GM03348 (cell line): Measurements from ENCODE around the gene SRR.

Source experiments
- DNase-seq: peaks from one replicate; pipeline ENCODE4 v3.0.0; 2012; ENCODE audit warnings: low spot score

Gene SRR

DNA sequence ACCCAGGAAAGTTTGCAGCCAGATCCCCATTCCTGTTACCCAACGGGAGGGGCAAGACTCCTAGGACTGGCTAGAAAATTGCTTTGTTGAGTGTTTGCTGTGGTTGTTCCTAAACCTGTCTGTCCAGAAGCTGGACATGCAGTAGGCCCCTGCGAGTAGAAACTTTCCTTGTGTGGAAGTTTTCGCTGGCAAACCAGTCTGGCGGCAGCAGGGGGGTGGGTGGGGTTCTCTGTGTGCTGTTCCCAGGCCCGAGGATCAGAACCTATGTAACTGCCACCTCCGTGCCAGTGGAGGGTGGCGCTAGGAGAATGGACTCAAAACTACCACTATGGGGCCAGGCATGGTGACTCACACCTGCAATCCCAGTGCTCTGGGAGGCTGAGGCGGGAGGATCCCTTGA, 42.7 kb downstream of the SRR start:
- DNase-seq, result no peak

DNA sequence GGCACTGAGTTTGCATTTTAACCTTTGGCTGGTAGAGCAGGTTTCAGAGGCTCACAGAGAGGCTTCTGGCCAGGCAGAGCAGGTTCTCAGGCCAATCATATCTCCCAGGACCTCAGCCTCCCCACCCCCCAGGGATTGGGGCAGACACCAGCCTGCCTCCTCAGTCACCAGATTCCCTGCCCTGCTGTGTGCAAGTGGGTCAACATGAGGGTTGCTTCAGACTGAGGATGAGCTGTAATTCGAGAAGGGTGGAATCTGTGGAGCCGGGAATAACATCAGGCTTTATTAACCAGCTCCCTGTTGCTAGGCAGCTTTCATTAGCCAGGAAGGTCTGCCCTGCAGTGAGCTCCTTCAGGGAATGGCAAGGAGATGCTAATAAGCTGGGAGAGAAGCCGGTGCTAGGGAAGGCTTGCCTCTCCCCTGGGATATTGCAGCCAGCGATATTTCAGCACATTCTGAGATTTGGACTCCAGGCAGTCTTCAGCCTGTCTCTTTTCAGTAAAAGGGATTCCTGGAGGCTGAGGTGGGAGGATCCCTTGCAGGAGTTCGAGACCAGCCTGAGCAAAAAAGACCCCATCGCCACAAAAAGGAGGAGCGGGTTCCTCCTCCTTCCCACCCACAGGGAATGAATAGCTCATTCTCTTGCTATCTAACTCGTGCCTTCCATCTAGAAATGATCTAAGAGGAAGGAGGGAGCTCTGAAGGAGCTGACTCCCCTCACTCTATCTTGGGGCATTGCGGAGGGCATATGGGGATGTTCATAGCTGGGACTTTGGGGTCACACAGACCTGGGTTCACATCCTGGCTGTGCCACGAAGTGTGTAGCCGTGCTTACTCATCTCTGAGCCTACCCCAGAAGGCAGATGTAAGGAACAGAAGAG, 44.3 kb downstream of the SRR start:
- DNase-seq, result peak; percentile 87

DNA sequence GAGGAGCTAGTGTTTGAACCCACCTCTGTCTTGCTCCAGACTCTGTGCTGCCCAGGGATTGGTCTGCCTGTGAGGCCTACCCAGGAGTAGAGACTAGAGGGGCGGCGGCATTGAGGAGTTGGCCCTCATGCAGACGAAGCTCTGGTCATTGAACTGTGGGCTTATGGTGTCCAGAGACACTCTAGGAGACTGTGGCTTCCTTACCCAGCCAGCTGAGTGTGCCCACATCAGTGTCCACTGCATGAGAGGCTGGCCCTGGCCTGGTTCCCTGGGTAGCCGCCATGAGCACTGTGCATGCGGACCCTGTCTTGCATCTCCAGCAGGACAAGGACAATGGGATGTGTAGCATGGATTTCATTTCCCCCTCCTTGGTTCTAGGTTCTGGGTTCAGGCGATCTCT, 47.5 kb downstream of the SRR start:
- no peak for DNase-seq

DNA sequence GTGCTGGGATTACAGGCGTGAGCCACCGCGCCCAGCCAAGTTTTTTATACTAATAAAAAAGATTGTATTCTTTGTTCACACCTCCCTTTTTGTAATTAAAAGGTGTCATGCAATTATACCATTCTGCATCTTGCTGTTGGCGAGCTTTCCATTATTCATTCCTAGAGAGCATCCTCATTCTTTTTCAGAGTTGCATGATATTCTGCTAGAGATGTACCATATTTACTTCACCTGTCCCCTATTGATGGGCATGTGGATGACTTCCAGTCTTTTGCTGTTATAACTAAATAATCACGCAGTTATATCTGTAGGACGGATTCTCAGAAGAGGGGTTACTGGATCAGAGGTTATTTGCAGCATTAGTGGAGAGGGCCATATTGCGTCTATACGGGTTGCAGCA, 50.6 kb downstream of the SRR start:
- no peak for DNase-seq

DNA sequence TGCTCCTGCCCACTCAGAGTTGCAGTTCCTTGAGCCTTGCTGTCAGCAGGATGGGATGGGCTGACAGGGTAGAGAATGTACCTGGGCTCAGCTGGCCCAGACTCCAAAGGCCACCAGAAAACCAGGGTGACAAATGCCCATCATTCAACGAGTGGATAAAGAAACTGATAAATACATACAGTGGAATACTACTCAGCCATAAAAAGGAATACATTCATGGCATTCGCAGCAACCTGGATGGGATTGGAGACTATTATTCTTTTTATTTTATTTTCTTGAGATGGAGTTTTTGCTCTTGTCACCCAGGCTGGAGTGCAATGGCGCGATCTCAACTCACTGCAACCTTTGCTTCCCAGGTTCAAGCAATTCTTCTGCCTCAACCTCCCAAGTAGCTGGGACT, 53.5 kb downstream of the SRR start:
- DNase-seq, result no peak

DNA sequence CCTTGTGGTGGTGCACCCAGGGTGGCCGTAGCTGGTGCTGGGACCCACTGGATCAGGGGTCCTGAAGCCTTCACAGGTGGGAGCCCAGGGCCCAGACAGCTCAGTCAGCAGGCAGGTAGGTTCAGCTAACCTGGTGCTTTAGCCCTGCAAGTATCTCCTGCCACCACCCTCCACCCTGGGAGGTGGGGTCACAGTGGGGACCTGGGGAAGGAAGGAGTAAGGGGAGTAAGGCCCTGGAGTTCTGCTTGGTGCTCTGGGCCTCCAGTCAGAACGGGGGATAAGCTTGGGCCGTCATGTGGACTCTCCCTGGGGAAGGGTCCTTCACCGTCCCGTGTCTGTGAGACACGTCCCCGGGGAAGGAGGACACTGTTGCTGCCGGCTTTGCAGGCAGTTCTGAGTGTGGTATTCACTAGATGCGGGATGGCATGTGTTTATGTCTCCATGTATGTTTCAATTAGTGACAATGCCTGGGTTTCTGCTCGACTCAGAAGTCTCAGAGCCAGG, 54.2 kb downstream of the SRR start:
- no peak for DNase-seq

DNA sequence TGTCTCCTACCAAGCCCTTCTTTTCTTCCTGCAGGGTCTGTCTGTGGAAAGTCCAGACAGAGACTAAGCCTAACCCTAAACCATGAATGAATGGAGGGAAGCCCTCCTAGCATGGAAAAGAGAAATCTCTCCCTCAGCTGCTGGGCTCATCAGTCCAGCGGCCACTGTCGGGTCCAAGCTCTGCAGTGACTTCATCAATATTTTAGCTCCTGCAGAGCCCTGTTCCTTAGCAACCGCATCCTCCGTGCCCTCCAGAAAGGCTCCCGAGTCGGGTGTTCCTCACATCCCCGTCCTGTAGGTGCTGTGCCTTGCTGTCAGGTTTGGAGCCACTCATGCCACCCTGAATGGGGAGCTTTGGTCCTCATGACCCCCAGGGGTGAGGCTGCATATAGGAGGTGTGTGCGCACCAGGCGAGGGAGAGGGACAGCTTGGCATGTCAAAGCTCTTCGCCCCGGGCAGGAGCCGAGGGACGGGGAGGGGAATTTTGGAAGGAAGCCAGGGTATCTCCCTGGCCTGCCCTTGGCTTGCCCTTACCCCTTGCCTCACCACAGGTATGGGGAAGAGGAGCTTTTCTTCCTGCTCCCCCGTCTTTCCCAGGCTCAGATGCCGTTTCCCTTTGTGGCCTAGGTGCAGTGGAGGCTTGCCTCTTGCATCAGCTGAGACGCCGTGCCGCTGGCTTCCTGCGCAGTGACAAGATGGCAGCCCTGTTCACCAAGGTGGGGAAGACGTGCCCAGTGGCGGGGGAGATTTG, 57.4 kb downstream of the SRR start:
- no peak for DNase-seq

DNA sequence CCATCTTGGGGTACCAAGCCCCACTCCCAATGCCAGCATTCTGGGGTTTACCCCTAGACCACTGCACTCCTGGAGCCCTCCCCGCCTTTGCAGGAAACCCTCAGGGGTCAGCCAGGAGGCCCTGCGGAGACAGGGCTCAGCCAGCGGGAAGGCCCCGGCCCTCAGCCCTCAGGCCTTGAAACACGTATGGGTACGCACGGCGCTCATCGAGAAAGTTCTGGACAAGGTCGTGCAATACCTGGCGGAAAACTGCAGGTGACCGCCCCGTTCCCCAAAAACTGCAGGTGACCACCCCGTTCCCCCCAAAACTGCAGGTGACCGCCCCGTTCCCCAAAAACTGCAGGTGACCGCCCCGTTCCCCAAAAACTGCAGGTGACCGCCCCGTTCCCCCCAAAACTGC, 58.3 kb downstream of the SRR start:
- no peak for DNase-seq

DNA sequence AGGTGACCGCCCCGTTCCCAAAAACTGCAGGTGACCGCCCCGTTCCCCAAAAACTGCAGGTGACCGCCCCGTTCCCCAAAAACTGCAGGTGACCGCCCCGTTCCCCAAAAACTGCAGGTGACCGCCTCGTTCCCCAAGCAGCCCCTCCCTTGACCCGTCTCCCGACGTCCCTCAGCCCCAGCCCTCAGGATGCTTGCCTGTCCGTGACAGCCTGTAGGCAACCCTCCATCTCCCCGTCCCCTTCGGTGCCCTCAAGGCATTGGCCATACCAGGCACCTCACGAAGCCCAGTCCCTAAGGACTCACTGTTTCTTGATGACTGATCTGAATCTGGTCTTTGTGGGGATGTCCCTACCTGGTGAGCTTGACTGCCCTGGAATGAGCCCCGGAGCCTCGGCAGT, 58.7 kb downstream of the SRR start:
- no peak for DNase-seq

DNA sequence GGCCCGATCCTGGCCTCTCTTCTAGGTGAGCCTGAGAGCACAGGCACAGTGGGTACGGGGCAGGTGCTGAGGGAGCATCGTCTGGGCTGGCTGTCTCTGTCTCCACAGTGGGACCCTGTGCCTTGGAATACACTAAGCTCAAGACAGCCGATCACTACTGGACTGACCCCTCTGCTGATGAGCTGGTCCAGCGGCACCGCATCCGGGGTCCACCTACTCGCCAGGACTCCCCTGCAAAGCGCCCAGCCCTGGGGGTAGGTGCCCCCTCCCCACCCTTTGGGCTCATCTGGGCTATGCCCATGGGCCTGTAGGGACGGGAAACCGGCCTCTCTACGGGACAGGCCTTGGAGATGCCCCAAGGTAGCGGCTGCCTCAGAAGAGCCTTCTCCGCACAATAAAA, 59.1 kb downstream of the SRR start:
- DNase-seq, result no peak

DNA sequence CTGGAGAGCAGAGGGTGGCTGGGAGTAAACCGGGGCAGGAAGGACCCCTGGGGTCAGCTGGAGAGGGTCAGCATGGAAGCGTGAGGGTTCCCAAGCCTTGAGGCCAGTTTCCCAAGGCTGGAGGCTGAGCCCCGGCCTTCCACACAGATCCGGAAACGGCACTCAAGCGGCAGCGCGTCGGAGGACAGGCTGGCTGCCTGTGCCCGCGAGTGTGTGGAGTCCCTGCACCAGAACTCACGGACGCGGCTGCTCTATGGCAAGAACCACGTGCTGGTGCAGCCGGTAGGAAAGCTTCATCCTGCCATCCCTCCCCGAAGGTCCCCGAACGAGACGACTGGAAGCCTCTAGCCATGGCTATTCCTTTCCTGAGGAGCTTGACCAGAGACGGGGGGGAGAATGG, 59.6 kb downstream of the SRR start:
- no peak for DNase-seq

DNA sequence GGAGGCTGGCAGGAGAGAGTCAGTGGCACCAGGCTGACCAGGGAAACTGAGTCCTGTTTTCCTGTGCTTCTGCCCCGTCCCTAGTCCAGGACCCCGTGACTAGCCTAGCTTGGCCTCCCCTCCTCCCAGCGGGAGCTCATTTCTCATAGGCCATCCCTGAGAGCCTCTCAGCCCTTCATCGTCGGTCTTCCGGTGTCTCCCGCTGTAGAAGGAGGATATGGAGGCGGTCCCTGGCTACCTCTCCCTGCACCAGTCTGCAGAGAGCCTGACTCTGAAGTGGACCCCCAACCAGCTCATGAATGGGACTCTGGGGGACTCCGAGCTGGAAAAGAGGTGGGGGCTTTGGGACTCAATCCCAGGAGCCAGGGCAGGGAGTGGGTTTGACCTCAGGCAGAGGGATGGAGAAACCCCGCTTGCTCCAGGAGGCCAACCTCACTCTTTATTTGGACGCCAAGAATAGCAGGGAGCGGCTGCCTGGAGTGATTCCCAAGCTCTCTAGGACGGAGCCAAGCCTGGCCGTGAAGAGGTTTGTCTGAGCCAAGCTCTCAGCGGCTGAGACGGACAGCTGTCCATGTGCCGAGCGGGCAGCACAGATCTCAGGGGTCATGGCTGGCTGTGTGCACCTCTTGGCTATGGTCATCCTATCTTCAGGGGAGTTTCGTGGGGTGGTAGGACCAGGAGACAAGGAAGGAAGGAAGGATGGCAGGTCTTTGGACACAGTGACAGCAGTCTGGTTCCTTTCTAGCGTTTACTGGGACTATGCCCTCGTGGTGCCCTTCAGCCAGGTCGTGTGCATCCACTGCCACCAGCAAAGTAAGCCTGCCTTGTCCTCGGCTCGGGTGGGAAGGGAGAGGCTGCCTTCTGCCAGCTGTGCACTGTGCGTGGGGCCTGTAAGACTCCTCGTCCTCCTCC, 60.4 kb downstream of the SRR start:
- DNase-seq, result no peak

DNA sequence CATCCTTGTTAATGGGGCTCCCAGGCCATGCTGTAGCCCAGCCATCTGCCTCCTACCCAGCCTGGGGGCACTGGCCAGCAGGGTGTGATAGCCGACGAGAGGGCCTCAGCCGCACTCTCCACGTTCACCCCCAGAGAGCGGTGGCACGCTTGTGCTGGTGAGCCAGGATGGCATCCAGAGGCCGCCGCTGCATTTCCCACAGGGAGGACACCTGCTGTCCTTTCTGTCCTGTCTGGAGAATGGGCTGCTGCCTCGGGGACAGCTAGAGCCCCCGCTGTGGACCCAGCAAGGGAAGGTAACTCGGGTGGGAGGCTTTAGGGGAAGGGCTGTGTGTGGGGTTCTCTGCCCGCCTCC, 61.0 kb downstream of the SRR start:
- no peak for DNase-seq

DNA sequence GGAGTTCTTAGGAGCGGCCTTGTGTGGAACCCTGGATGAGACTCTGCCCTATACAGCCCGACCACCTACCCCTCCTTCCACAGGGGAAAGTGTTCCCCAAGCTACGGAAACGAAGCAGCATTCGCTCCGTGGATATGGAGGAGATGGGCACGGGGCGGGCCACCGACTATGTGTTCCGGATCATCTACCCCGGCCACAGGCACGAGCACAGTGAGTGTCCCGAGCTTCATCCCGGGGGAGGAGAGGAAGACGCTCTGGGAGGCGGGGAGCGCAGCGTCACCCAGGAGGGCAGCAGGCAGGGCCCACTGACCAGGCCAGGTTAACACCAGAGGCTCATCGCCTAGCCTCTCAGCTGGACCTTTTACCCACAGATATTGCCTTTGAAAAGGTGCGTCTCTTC, 61.4 kb downstream of the SRR start:
- DNase-seq, result no peak

DNA sequence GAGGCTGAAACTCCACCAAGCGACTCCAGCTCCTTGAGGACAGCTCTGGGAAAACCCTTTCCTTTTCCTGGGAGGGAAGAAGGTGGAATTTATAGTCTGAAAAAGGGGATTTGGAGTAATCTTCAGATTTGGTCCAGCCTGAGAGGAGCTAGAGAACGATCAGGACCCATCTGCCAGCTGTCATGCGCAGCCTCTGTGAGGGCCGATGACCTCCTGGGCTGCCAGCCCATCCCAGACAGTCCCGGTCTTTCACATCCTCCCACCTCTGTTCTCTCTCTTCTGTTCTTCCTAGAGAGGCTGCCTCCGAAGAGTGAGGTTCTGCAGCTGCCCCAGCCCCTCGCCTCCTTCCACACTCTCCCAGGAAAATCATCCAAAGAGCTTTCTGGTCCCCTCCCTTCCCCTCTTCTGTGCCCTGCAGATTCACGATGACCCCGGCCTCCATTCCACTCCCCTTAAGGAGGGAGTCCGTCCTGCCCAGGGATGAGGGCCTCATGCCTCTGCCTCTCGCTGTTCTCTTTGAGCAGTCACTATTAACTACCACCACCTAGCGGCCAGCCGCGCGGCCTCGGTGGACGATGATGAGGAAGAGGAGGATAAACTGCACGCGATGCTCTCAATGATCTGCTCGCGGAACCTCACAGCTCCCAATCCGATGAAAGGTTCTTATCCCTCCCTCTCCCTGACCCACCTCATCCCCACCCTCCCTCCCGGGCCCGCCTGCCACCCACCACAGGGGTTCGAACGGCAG, 63.2 kb downstream of the SRR start:
- DNase-seq, result no peak

DNA sequence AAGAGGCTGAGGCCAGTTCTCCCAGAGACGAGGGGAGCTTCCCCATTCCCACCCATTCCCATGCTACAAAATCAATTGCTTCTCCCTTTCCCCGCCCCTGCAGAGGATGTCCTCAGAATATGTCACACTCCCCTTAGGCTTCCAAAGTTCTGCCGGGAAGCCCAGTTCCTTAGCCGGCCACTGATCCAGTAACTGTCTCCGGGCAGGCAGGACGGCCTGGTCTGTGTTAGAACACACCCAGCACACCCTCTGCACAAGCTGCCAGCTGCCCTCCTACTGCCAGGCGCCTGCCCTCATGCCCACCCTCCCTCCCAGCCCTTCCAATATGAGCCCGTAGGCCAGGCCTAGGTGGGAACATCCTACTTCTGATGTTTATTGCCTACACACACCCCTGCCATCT, 64.6 kb downstream of the SRR start:
- DNase-seq, result no peak

DNA sequence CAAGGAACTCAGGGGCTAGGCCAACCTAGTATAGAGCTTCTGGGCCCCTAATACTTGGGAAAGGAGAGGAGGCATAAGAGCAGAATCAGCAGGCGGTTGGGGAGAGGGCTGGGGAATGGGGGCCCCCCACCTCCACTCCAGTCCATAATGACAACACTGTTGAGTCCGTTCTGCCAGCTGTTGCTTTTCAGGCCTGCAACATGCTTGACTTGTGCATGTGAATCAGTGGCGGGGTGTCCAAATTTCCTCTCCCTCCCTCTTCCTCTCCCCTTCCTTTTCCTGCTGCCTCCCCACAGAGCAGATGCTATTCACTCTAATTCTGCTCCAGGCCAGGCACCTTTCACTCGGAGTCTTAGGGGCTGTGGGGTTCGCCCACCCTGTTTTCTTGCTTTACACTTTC, 65.3 kb downstream of the SRR start:
- no peak for DNase-seq

DNA sequence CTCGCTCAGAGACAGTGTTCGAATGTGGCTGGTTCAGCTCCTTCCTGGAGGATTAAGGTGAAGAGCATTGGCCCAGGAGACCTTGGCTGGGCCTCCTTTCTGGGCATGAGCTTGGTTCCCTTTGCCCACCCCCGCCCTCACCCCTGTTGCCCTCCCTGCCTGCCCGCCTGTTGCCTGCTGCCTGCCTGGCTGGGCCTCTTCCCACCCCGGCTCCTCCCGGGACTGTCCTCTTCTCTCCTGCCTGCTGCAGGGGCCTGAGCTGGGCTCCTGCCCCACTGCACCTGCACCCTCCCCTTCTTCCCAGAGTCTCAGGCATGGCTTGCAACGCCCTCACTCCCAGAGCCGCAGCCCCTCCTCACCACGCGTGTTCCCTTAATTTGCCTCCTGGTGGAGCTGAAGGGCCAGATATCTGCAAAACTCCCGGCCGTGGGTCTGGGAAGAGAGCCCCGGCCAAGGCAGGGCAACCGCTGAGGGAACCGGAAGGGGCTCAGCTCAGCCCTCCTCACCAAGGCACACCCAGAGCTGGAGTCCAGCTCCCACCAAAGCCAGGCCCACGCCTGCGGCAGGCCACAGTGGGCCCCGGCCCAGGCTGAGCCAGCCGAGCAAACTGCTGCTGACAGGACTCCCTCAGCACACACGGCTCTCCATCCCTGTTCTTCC, 65.9 kb downstream of the SRR start:
- DNase-seq, result no peak

DNA sequence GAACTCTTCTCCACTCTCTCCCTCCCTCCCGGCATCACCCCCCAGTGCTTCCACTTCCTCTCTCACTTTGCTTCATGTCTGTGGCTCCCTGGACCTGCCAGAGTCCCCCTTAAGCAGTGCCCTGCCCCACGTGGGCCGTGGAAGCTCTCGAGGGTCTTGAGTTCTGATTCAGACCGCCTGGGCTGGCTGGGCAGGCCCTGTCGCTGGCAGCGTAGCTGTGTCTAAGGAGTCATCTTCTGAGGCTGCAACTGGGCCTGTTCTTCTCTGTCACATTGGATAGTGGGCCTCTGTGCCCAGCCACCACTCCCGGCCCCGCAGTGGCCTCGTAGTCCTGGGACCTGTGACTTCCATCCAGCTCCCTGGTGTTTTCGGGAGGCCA, 66.5 kb downstream of the SRR start:
- DNase-seq, result no peak

DNA sequence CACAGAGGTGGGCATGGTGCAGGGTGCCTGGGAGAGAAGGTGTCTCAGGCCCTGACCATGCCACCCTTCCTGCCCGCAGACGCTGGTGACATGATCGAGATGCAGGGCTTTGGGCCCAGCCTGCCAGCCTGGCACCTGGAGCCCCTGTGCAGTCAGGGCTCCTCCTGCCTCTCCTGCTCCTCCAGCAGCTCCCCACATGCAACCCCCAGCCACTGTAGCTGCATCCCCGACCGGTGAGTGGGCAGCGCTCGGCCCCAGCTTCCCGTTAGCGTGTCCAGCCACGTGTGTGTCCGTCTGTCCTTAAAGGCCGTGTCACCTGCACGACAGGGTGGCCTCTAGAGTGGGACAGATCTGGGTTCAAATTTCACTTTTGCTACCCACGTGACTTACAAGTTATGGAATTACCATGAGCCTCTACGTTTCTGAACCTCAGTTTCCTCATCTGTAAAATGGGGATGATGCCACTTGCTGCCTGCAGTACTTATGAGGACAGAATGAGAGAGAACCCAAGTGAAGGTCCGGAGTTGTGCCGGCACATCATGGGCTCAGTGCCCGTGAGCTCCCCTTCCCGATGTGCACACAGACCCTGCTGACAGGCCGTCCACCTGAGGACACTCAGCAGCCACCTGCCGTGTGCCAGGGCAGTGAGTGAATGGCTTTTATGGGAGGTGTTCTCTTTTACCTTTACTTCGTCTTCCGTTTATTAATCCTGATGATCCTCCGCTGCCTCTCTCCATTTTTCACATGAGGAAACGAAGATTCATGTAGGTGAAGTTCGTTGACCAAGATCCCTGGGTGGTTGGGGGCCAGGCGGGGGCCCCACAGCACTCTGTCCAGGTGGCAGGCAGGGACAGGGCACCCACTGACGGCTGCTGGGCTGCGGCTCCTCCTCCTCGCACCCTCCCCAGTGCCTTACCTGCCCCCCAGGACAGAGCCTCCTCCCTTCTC, 67.7 kb downstream of the SRR start:
- no peak for DNase-seq
